ENCODE measurements around the gene FAM234B.
"Not testable (repeated sequence)": the region's sequence is repeated elsewhere in the genome, so short reads cannot be mapped to it uniquely, and the experiment has no call there.

The FAM234B gene

GRCh38 chr12:13061377-13061776, 17.2 kb downstream of the FAM234B start:
- FAIRE-seq, result no peak

GRCh38 chr12:13062669-13063068, 18.5 kb downstream of the FAM234B start:
- FAIRE-seq, result no peak

GRCh38 chr12:13066014-13066413, 21.8 kb downstream of the FAM234B start:
- FAIRE-seq, result no peak

GRCh38 chr12:13066459-13066858, 22.3 kb downstream of the FAM234B start:
- no peak for FAIRE-seq

GRCh38 chr12:13067322-13067721, 23.1 kb downstream of the FAM234B start:
- FAIRE-seq, result no peak

GRCh38 chr12:13069380-13069779, 25.2 kb downstream of the FAM234B start:
- no peak for FAIRE-seq

GRCh38 chr12:13071305-13072280, 27.4 kb downstream of the FAM234B start:
- FAIRE-seq, result no peak

GRCh38 chr12:13073173-13073572, 29.0 kb downstream of the FAM234B start:
- FAIRE-seq, result no peak

GRCh38 chr12:13074396-13075117, 30.4 kb downstream of the FAM234B start:
- FAIRE-seq, result no peak

- FAIRE-seq, result no peak
Observed at GRCh38 chr12:13075118-13075480, 30.9 kb downstream of the FAM234B start.

- no peak for FAIRE-seq
Observed at GRCh38 chr12:13075786-13076570, 31.8 kb downstream of the FAM234B start.

GRCh38 chr12:13079440-13079906, 35.3 kb downstream of the FAM234B start:
- no peak for FAIRE-seq

- FAIRE-seq, result no peak
Observed at GRCh38 chr12:13080266-13080665, 36.1 kb downstream of the FAM234B start.

- no peak for FAIRE-seq
Observed at GRCh38 chr12:13082861-13083260, 38.7 kb downstream of the FAM234B start.

GRCh38 chr12:13083638-13084037, 39.5 kb downstream of the FAM234B start:
- not testable (repeated sequence) for FAIRE-seq

GRCh38 chr12:13084898-13085640, 40.9 kb downstream of the FAM234B start:
- FAIRE-seq, result no peak

- no peak for FAIRE-seq
Observed at GRCh38 chr12:13085968-13086686, 41.9 kb downstream of the FAM234B start.

GRCh38 chr12:13087766-13088165, 43.6 kb downstream of the FAM234B start:
- FAIRE-seq, result no peak

- no peak for FAIRE-seq
Observed at GRCh38 chr12:13088496-13088895, 44.3 kb downstream of the FAM234B start.

- no peak for FAIRE-seq
Observed at GRCh38 chr12:13090054-13090453, 45.9 kb downstream of the FAM234B start.

GRCh38 chr12:13091832-13092231, 47.7 kb downstream of the FAM234B start:
- no peak for FAIRE-seq
